NK-92 treated with Interleukin-12 subunit alpha and Interleukin-12 subunit beta, amount 100 ng/mL, for 24 hours (cell line): ENCODE measurements around the gene PCDH19.

ENCODE experiments used
- DNase-seq: peaks from one replicate; lab custom pipeline; 2025; lab: John Stamatoyannopoulos, UW

PCDH19 gene

GRCh38 chrX:100296183-100296753, 113.8 kb downstream of the PCDH19 start:
- no peak for DNase-seq

GRCh38 chrX:100294965-100295364, 115.1 kb downstream of the PCDH19 start:
- no peak for DNase-seq

GRCh38 chrX:100289066-100289558, 121.0 kb downstream of the PCDH19 start:
- DNase-seq: no peak

GRCh38 chrX:100277231-100277630, 132.8 kb downstream of the PCDH19 start:
- DNase-seq: no peak

GRCh38 chrX:100274916-100275315, 135.2 kb downstream of the PCDH19 start:
- DNase-seq: no peak

GRCh38 chrX:100265179-100265578, 144.9 kb downstream of the PCDH19 start:
- no peak for DNase-seq

GRCh38 chrX:100264200-100264599, 145.9 kb downstream of the PCDH19 start:
- no peak for DNase-seq

GRCh38 chrX:100263650-100264049, 146.4 kb downstream of the PCDH19 start:
- no peak for DNase-seq

- no peak for DNase-seq
Observed at GRCh38 chrX:100248885-100249493, 161.1 kb downstream of the PCDH19 start.

GRCh38 chrX:100247826-100248225, 162.2 kb downstream of the PCDH19 start:
- no peak for DNase-seq

GRCh38 chrX:100244681-100245080, 165.4 kb downstream of the PCDH19 start:
- DNase-seq: no peak
